Measurements from ENCODE around the gene WT1.

WT1 gene

GRCh38 chr11:32435152-32435480, 223 bp downstream of the WT1 start:
- Histone ChIP-seq H3K79me2 (ENCODE audit: low read length) (no peaks in the 10 kb centered on the region), H3K27ac (ENCODE audit: low read length) (no peak overlapping the region), H3K4me3 (ENCODE audit: low read length) (no peak overlapping the region), H2AFZ (ENCODE audit: low read depth, low read length) (no peak overlapping the region), H3K4me1 (ENCODE audit: low read length) (no peaks in the 10 kb centered on the region), H3K9me3 (ENCODE audit: insufficient read depth, low read length) (peaks cover 3% of the 10 kb centered on the region; the same call in 1 of the 2 replicates), H3K4me2 (ENCODE audit: low read length) (no peak overlapping the region), H3K36me3 (replicated peaks; ENCODE audit: low read depth, low read length) (no peaks in the 10 kb centered on the region), H4K20me1 (ENCODE audit: insufficient read depth, low read length) (no peaks in the 10 kb centered on the region), H3K9ac (ENCODE audit: low read length) (no peak overlapping the region), H3K27me3 (ENCODE audit: low read depth, low read length) (no peaks in the 10 kb centered on the region)
- TF ChIP-seq EZH2phosphoT487 (IDR thresholded peaks at IDR 0.05; ENCODE audit: low read depth) (no peak), CTCF (IDR thresholded peaks at IDR 0.05; ENCODE audit: low read depth, low read length) (no peak)

- Histone ChIP-seq H3K36me3 (replicated peaks; ENCODE audit: low read depth, low read length) (no peaks in the 10 kb centered on the region), H3K4me2 (ENCODE audit: low read length) (no peak overlapping the region), H2AFZ (ENCODE audit: low read depth, low read length) (no peak overlapping the region), H4K20me1 (ENCODE audit: insufficient read depth, low read length) (no peaks in the 10 kb centered on the region), H3K9ac (ENCODE audit: low read length) (no peak overlapping the region), H3K27ac (ENCODE audit: low read length) (no peak overlapping the region), H3K79me2 (ENCODE audit: low read length) (no peaks in the 10 kb centered on the region), H3K9me3 (ENCODE audit: insufficient read depth, low read length) (peaks cover 3% of the 10 kb centered on the region; the same call in 1 of the 2 replicates), H3K4me1 (ENCODE audit: low read length) (no peaks in the 10 kb centered on the region), H3K27me3 (ENCODE audit: low read depth, low read length) (no peaks in the 10 kb centered on the region), H3K4me3 (ENCODE audit: low read length) (no peak overlapping the region)
- no peak for TF ChIP-seq CTCF (IDR thresholded peaks at IDR 0.05; ENCODE audit: low read depth, low read length)
- TF ChIP-seq EZH2phosphoT487 (IDR thresholded peaks at IDR 0.05; ENCODE audit: low read depth) = no peak
Observed at GRCh38 chr11:32434356-32435151, 785 bp downstream of the WT1 start.

- no peaks in the 10 kb centered on the region for H3K79me2 ChIP-seq (ENCODE audit: low read length)
- H3K4me2 ChIP-seq (ENCODE audit: low read length) = no peak overlapping the region
- no peaks in the 10 kb centered on the region for H3K27me3 ChIP-seq (ENCODE audit: low read depth, low read length)
- peaks cover 3% of the 10 kb centered on the region; the same call in 1 of the 2 replicates for H3K9me3 ChIP-seq (ENCODE audit: insufficient read depth, low read length)
- H4K20me1 ChIP-seq (ENCODE audit: insufficient read depth, low read length) = no peaks in the 10 kb centered on the region
- H3K9ac ChIP-seq (ENCODE audit: low read length) = no peak overlapping the region
- H2AFZ ChIP-seq (ENCODE audit: low read depth, low read length) = no peak overlapping the region
- TF ChIP-seq EZH2phosphoT487 (IDR thresholded peaks at IDR 0.05; ENCODE audit: low read depth) (no peak), CTCF (IDR thresholded peaks at IDR 0.05; ENCODE audit: low read depth, low read length) (no peak)
- no peaks in the 10 kb centered on the region for H3K36me3 ChIP-seq (replicated peaks; ENCODE audit: low read depth, low read length)
- H3K4me1 ChIP-seq (ENCODE audit: low read length) = no peaks in the 10 kb centered on the region
- H3K27ac ChIP-seq (ENCODE audit: low read length) = no peak overlapping the region
- no peak overlapping the region for H3K4me3 ChIP-seq (ENCODE audit: low read length)
Observed at GRCh38 chr11:32433914-32434355, 1.4 kb downstream of the WT1 start.

DNA sequence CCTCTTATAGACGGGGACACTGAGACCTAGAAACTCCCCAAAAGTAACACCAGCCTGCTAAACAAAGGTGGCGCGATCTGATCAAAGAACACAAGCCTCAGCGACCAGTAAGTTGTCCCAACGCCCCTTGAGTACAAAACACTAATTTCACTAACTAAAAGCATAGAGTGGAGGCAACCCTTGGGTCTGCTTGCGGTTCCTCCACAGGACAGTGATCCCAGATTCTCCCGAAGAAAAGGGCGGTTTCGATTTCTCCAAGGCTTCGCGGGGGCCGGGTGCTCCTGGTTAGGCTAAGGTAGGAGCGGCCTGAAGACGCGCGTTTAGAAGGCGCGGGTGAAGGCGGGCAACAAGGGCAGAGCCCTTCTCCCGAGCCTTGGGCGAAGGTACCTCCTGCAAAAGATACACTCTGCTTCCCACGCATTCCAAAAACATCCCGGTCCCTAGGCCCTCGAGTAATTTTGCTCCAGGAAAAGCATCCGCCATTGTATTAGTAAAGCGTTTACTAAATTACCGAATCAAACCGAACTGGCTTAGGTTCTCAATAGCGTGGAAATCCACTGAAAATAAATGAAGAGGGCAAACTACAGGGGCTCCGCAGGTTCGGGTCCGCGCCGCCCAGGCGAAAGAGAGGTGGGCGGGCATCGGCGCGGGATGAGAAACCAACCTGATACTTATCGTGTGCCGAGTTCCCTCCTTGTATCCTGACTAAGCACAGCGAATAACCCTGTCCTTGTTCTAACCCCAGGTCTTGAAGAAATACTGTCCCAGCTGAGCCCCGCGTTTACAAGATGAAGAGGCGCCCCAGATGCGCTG, 2.0 kb downstream of the WT1 start:
- TF ChIP-seq EZH2phosphoT487 (IDR thresholded peaks at IDR 0.05; ENCODE audit: low read depth) (no peak), CTCF (IDR thresholded peaks at IDR 0.05; ENCODE audit: low read depth, low read length) (no peak)
- Histone ChIP-seq H3K9ac (ENCODE audit: low read length) (no peak overlapping the region), H3K27me3 (ENCODE audit: low read depth, low read length) (no peaks in the 10 kb centered on the region)

More for the DNA sequence above, 2.0 kb downstream of the WT1 start:
- H3K36me3 ChIP-seq (replicated peaks; ENCODE audit: low read depth, low read length) = no peaks in the 10 kb centered on the region
- no peaks in the 10 kb centered on the region for H3K79me2 ChIP-seq (ENCODE audit: low read length)
- no peak overlapping the region for H2AFZ ChIP-seq (ENCODE audit: low read depth, low read length)
- no peaks in the 10 kb centered on the region for H3K4me1 ChIP-seq (ENCODE audit: low read length)
- H3K4me2 ChIP-seq (ENCODE audit: low read length) = no peak overlapping the region
- H4K20me1 ChIP-seq (ENCODE audit: insufficient read depth, low read length) = no peaks in the 10 kb centered on the region
- H3K27ac ChIP-seq (ENCODE audit: low read length) = no peak overlapping the region
- H3K4me3 ChIP-seq (ENCODE audit: low read length) = no peak overlapping the region
- peaks cover 3% of the 10 kb centered on the region; the same call in 1 of the 2 replicates for H3K9me3 ChIP-seq (ENCODE audit: insufficient read depth, low read length)

Data from OCI-LY3 (cell line).